HepG2 (cell line): ENCODE data around the gene HOXD1. TPM values are rescaled to one million over a fixed set of nuclear protein-coding genes. Genes with fewer than 3 reads are reported as not detected.

ENCODE experiments used
- DMAP1 ChIP-seq: IDR thresholded peaks from 2 replicates; pipeline ENCODE4 v1.6.1; 2016
- GTF2F1 ChIP-seq: fragments of 150-350 bp; IDR thresholded peaks from 2 replicates; pipeline ENCODE4 v1.6.1; 2014; ENCODE audit warnings: low read length
- IRF9 ChIP-seq: sonication (generic); formaldehyde crosslinking; IDR thresholded peaks from 2 replicates; pipeline ENCODE4 v1.8.0; 2022; ENCODE audit warnings: missing genetic modification reagents, mild to moderate bottlenecking, borderline replicate concordance
- KDM2A ChIP-seq: sonication (generic); formaldehyde crosslinking; IDR thresholded peaks from 2 replicates; pipeline ENCODE4 v1.4.0; 2020; ENCODE audit warnings: low read depth, missing genetic modification reagents, borderline replicate concordance
- KDM5A ChIP-seq: fragments of 200-600 bp; sonication (generic); IDR thresholded peaks from 2 replicates; pipeline ENCODE4 v1.7.0; 2018; ENCODE audit warnings: antibody characterized with exemption, mild to moderate bottlenecking, low read length, borderline replicate concordance
- MAFG ChIP-seq: sonication (generic); formaldehyde crosslinking; IDR thresholded peaks from 2 replicates; pipeline ENCODE4 v1.5.1; 2020; ENCODE audit warnings: mild to moderate bottlenecking, missing genetic modification reagents
- RARG ChIP-seq: sonication (generic); formaldehyde crosslinking; IDR thresholded peaks from 2 replicates; pipeline ENCODE4 v1.4.0; 2020; ENCODE audit warnings: low read depth, mild to moderate bottlenecking, missing genetic modification reagents
- RBAK ChIP-seq: sonication (generic); formaldehyde crosslinking; IDR thresholded peaks from 2 replicates; pipeline ENCODE4 v1.5.1; 2020; ENCODE audit warnings: mild to moderate bottlenecking, missing genetic modification reagents
- TRIM22 ChIP-seq: fragments of 450-650 bp; IDR thresholded peaks from 2 replicates; pipeline ENCODE4 v1.6.1; 2017
- ZFYVE20 ChIP-seq: sonication (generic); formaldehyde crosslinking; IDR thresholded peaks from 2 replicates; pipeline ENCODE4 v1.8.0; 2023; ENCODE audit warnings: low read depth, mild to moderate bottlenecking, moderate library complexity, missing genetic modification reagents, borderline replicate concordance
- ZNF317 ChIP-seq: sonication (generic); formaldehyde crosslinking; IDR thresholded peaks from 2 replicates; pipeline ENCODE4 v1.5.0; 2020; ENCODE audit warnings: mild to moderate bottlenecking, missing genetic modification reagents
- ZNF572 ChIP-seq: sonication (generic); formaldehyde crosslinking; IDR thresholded peaks from 2 replicates; pipeline ENCODE4 v1.5.1; 2020; ENCODE audit warnings: mild to moderate bottlenecking, missing genetic modification reagents
- ZNF782 ChIP-seq: sonication (generic); formaldehyde crosslinking; IDR thresholded peaks from 2 replicates; pipeline ENCODE4 v1.4.0; 2020; ENCODE audit warnings: missing genetic modification reagents, mild to moderate bottlenecking, borderline replicate concordance
- polyA plus RNA-seq, 8 experiments: library from polyadenylated mRNA; depleted of rRNA in 3 of 8; stranded (reverse) in 7 of 8; unstranded in 1 of 8; fragments of >200 nt; fragmentation: Illumina TruSeq in 4 of 8; extraction: Trizol in 4 of 8; gene quantifications; 2 replicates each; pipeline versions ENCODE4 v1.2.1 to v1.2.3, GENCODE V29; 2011 to 2016; ENCODE audit warnings: low read depth in 4 of 8, missing spikeins in 1 of 8, mixed read lengths in 1 of 8; ENCODE audit not compliant: insufficient read depth in 1 of 8
- total RNA-seq, 5 experiments: library from RNA; depleted of rRNA; stranded (reverse); fragments of >200 nt; fragmentation: Illumina TruSeq; extraction: Trizol; gene quantifications; 2 replicates each; pipeline ENCODE4 v1.2.3, GENCODE V29; 2016; ENCODE audit warnings: low read depth in 1 of 5
- TF ChIP-seq, protein P1 (sequence below): sonication (generic); formaldehyde crosslinking; IDR thresholded peaks from 2 replicates; pipeline ENCODE4 v1.4.0; 2020; ENCODE audit warnings: mild to moderate bottlenecking, low read depth, missing genetic modification reagents
- TF ChIP-seq, protein P2 (sequence below), 2 experiments: fragments of 450-650 bp in 1 of 2; sonication (generic) in 1 of 2; formaldehyde crosslinking; IDR thresholded peaks; 2 replicates each; pipeline versions ENCODE4 v1.5.0 to v1.8.0; 2020 to 2022; ENCODE audit warnings: mild to moderate bottlenecking in 1 of 2, missing genetic modification reagents in 1 of 2
- TF ChIP-seq, protein P3 (sequence below): sonication (generic); formaldehyde crosslinking; IDR thresholded peaks from 2 replicates; pipeline ENCODE4 v1.4.0; 2020; ENCODE audit warnings: mild to moderate bottlenecking, missing genetic modification reagents, borderline replicate concordance
- TF ChIP-seq, protein P4 (sequence below): sonication (generic); formaldehyde crosslinking; IDR thresholded peaks from 2 replicates; pipeline ENCODE4 v1.8.0; 2022; ENCODE audit warnings: missing genetic modification reagents, mild to moderate bottlenecking, inconsistent platforms, borderline replicate concordance

The HOXD1 gene
- total and polyA plus RNA-seq, 2 of the 13 experiments (the other 11 are each of a cell fraction or from before 2014, with no cell fraction given) = 10.0 to 22.3 TPM

GRCh38 chr2:176172007-176172894 lies 16.2 kb upstream of the HOXD1 start (continued):
- TF ChIP-seq KDM2A (CRISPR knock-in tag) (peak; percentile 39; the same call in 1 of the 2 replicates), RBAK (CRISPR knock-in tag) (no peak), IRF9 (CRISPR knock-in tag) (no peak), RARG (no peak), GTF2F1 (no peak), MAFG (CRISPR knock-in tag) (no peak), ZNF782 (CRISPR knock-in tag) (no peak), KDM5A (no peak), ZFYVE20 (CRISPR knock-in tag) (no peak), DMAP1 (CRISPR knock-in tag) (no peak), ZNF572 (CRISPR knock-in tag) (no peak; the same call in 1 of the 2 replicates), TRIM22 (no peak), ZNF317 (CRISPR knock-in tag) (no peak)
- TF ChIP-seq, protein P1, sequence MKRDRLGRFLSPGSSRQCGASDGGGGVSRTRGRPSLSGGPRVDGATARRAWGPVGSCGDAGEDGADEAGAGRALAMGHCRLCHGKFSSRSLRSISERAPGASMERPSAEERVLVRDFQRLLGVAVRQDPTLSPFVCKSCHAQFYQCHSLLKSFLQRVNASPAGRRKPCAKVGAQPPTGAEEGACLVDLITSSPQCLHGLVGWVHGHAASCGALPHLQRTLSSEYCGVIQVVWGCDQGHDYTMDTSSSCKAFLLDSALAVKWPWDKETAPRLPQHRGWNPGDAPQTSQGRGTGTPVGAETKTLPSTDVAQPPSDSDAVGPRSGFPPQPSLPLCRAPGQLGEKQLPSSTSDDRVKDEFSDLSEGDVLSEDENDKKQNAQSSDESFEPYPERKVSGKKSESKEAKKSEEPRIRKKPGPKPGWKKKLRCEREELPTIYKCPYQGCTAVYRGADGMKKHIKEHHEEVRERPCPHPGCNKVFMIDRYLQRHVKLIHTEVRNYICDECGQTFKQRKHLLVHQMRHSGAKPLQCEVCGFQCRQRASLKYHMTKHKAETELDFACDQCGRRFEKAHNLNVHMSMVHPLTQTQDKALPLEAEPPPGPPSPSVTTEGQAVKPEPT = no peak
- TF ChIP-seq, protein P2, sequence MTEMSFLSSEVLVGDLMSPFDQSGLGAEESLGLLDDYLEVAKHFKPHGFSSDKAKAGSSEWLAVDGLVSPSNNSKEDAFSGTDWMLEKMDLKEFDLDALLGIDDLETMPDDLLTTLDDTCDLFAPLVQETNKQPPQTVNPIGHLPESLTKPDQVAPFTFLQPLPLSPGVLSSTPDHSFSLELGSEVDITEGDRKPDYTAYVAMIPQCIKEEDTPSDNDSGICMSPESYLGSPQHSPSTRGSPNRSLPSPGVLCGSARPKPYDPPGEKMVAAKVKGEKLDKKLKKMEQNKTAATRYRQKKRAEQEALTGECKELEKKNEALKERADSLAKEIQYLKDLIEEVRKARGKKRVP (CRISPR knock-in tag; IDR thresholded peaks at IDR 0.05) = no peak
- TF ChIP-seq, protein P3, sequence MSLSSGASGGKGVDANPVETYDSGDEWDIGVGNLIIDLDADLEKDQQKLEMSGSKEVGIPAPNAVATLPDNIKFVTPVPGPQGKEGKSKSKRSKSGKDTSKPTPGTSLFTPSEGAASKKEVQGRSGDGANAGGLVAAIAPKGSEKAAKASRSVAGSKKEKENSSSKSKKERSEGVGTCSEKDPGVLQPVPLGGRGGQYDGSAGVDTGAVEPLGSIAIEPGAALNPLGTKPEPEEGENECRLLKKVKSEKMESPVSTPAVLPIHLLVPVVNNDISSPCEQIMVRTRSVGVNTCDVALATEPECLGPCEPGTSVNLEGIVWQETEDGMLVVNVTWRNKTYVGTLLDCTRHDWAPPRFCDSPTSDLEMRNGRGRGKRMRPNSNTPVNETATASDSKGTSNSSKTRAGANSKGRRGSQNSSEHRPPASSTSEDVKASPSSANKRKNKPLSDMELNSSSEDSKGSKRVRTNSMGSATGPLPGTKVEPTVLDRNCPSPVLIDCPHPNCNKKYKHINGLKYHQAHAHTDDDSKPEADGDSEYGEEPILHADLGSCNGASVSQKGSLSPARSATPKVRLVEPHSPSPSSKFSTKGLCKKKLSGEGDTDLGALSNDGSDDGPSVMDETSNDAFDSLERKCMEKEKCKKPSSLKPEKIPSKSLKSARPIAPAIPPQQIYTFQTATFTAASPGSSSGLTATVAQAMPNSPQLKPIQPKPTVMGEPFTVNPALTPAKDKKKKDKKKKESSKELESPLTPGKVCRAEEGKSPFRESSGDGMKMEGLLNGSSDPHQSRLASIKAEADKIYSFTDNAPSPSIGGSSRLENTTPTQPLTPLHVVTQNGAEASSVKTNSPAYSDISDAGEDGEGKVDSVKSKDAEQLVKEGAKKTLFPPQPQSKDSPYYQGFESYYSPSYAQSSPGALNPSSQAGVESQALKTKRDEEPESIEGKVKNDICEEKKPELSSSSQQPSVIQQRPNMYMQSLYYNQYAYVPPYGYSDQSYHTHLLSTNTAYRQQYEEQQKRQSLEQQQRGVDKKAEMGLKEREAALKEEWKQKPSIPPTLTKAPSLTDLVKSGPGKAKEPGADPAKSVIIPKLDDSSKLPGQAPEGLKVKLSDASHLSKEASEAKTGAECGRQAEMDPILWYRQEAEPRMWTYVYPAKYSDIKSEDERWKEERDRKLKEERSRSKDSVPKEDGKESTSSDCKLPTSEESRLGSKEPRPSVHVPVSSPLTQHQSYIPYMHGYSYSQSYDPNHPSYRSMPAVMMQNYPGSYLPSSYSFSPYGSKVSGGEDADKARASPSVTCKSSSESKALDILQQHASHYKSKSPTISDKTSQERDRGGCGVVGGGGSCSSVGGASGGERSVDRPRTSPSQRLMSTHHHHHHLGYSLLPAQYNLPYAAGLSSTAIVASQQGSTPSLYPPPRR = no peak
- TF ChIP-seq, protein P4, sequence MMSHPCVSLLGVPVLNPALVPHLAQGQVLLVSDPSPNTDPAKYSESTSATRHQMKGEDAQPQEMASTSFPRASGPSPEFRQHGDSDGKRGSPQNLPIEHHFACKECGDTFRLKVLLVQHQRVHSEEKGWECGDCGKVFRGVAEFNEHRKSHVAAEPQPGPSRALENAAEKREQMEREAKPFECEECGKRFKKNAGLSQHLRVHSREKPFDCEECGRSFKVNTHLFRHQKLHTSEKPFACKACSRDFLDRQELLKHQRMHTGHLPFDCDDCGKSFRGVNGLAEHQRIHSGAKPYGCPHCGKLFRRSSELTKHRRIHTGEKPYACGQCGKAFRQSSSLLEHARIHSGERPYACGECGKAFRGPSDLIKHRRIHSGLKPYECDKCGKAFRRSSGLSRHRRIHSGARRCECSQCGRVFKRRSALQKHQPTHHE (CRISPR knock-in tag) = no peak
